ENCODE data around the gene CMTM1.

The CMTM1 gene

DNA sequence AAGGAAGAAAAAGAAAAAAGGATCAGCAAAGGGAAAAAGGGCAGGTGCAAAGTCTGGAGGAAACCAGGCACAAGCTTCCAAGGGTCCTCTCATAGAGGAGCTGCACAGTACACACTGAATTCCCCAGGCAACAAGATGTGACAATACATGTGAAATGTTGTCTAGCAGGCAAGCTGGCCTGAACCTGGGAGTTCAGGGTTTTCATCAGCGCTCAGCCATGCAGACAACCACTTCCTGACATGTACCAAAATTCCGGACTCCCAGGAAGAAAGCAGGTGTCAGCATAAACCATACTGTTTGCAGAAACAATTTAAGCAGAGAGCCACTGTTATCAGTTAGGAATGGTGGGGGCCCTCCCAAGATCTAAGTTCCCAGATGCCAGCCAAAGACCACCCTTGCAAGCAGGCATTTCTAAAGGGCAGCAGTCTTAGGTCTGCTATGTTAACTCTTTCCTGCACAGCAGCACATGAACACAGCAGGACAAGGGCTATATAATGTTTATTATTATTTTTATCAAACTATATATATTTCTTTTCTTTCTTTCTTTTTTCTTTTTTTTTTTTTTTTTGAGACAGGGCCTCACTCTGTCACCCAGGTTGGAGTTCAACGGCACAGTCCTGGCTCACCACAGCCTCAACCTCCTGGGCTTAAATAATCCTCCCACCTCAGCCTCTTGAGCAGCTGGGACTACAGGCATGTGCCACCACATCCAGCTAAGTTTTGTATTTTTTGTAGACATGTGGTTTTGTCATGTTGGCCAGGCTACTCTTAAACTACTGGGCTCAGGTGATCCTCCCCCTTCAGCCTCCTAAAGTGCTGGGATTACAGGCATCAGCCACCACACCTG lies 26.4 kb upstream of the CMTM1 start:
- DNase-seq, result no peak

DNA sequence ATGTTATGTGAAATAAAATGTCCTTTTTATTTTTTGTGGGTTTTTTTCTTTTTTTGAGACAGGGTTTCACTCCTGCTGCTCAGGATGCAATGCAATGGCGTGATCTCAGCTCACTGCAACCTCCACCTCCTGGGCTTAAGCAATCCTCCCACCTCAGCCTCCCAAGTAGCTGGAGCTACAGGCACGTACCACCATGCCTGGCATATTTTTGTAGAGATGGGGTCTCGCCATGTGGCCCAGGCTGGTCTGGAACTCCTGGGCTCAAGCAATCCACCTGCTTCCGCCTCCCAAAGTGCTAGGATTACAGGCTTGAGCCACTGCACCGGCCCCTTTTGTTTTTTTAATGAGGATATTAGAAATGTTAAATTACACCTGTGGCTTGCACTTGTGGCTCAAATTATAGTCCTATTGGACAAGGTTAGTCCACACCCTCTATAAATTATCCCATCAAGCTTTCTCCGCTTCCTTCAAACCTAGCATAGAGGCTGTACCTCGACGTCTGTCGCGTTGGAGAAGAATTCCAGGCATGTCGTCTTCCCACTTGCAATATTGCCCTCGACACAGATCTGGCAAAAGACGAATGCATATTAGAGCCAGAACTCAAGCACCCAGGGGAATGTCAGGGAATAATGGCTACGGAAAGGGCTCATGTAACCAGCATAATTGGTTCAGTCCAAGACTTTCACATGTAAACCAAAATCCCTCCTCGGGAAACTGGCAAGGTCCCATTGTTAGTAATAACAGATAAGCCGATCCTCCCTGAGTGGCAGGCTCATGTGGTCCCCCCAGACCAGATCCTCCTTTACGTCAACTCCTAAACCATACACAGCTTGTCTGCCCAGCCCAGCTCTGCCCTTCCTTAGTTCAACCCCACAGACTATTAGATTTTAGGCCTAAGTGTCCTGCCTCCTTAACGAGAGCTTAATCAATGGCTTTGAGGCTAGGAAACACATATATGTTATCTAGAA lies 24.6 kb upstream of the CMTM1 start:
- DNase-seq, result no peak

DNA sequence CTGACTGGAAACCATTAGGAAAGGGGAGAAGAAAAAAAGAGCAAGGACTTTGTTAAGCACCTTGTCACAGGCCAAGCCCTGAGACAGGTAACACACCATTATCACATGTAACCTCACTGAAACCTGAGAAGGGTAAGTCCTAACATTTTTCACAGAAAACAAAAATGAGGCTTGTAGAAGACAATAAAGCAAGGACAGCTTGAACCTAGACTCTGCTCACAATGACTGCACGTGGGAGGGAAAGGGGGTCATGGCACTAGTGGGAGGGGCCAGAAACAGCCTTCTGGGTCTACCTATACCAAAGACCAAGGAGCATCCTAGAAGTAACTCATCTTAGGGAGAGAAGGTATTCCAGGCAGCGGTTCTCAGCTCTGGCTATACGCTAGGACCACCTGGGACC lies 23.8 kb upstream of the CMTM1 start:
- no peak for DNase-seq

DNA sequence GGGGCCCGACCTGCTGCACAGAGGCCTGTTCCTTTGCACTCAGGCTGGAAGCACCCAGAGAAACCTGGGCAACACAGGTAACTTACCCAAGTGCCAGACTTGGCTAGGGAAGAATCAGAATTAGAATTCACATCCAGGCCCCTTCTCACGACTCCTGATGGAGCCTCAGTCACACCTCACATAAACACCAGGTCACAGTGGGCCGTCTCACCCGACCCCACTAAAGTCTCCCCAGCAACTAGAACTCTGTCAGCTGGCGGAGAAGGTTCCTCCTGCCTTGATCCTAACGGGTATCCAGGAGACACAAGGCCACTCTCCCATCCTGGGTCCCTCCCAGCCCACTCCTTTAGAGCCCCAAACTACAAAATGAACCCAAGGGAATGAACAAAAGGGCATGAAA lies 22.7 kb upstream of the CMTM1 start:
- no peak for DNase-seq

DNA sequence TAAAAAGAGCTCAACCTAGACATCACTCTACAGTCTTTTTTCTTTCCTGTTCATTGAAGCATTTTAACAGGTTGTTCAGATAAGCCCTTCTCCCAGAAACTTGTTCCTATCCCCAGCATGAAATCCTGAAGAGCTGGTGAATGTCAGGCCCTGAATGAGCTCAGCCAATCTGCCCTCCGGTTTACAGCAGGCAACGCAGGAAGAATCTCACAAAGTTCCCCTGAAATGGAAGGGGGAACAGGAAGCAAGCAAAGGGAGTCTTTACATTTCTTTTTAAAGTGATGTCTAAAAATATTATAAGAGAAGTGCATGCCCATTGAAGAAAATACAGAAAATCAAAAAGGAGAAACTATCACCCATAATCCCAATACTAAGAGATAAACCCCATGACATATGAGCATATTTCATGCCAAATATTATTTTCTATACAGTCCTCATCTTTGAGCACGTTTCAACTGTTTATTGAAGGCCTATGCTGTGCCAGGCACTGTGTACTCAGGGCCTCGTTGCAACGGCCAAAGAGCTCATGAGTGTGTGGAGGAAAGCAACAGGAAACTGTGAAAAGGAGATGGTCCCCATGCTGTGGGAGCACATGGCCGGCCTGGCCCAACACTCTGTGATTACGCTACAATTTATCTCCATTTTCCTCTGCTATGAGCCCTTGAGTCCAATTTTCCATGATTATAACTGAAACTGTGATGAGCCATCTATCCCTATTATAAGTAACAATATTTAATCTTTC lies 22.1 kb upstream of the CMTM1 start:
- no peak for DNase-seq

DNA sequence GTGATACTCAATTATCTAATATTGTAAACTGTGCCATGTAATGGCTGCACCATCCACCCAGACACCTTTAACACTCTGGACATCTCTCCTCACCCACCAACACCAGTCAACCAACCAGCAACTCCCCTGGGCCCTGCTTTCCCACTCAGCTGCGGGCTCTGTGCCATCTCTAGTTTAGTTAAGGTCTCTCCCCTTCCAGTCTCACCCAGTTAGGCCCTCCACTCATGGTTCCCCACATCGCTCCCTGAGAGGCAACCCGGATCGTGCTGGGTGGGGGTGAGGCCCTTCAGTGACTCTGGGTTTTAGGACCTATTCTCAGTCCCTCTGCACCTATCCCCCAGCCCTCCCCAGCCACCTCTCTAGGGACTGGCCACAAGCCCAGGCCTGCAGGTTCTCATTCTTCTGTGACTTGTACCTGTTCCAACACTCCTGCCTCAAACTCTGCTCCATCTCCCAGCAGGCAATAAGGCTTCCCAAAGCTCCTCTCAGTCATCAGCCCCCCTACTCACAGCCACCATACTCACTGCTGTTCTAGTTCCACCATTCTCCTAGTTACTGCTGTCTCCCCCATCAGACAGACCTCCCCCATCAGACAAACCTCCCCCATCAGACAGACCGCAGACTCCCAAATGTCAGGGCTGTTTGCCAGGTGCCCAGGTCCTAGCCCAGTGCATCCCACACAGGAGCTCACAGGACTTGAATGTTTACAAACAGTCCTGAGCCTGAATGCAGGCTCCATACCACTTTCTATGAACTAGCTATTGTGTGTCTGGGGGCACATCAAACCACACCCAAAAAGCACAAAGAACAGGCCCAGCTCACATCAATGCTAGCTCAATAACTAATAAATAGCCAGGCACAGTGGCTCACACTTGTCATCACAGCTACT lies 18.9 kb upstream of the CMTM1 start:
- no peak for DNase-seq

DNA sequence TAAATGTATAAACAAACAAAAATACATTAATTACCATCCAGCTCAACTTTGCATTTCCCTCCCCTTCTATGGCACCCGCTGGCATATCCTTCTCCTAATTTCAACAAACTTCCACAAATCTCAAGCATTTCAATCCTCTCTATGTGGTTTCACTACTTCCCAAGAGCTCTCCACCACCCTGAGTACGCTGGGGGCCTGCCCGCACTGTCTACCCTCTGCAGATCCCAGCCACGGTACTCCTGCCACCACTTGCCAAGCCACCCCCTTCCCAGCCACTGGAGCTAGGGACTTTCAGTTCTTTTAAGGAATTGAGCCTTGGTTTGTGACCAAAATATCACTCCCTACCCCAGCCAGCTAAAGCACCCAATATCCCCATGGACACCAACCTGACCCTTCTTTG lies 18.2 kb upstream of the CMTM1 start:
- DNase-seq, result no peak

DNA sequence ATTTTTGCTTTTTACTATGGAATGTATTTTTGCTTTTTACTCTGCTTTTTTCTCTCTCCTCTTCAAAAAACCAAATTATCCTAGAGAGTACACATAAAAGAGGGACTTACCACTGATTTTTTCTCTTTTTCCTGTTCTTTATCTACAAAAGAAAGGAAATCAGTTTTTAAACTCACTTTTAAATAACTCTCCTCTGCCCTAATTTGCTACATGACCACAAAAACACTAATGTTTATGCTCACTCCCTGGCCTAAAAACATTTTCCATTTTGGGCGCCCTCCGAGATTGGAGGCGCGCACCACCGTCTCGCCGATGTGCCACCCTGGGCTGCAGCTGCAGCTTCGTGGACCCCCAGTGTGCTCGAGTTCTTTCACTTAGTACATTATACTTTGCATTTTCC lies 17.4 kb upstream of the CMTM1 start:
- no peak for DNase-seq

DNA sequence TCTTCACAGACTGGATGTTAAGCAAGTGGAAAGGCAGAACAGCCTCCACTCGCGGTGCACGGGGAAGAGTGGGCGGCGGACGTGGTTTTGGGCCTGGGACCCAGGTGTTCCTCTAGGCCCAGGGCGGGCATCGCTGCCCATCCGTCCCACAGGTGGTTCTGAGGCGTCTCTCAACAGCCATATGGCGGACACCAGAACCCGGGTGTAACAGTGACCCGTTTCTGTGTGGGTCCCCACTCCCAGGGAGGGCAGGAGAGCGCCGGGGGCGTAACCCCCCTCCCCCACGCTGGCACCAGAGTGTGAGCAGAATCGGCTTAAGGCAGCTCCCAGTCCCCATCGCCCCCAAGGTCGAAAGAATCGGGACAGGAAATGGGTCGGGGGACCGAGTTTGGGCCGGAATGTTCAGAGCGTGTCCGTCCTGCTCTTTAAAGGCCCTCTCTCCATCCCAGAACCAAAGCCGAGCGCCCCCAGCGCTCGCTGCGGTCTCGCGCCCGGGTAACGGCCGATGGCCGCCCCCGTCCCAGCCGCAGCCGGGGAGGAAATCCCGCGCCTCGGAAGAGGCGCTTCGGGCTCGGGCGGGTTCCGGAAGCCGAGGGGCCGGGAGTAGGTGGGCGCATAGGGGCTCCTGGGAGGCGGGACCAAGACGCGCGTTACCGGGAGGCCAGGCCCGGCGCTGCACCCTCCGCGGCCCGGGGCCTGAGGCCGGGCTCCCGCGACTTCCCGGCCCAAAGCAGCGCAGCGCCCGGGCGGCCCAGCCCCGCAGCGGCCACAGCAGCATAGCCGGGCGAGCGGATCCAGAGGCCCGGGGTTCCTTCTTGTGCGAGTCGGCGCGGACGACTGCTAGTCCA lies 16.7 kb upstream of the CMTM1 start, which contains the start of gene TK2:
Gene TK2 (minus strand): TSS at position 839 of the 848 bp plus-strand sequence. CDS start 61 bp downstream, at position 778.
- DNase-seq, result no peak

DNA sequence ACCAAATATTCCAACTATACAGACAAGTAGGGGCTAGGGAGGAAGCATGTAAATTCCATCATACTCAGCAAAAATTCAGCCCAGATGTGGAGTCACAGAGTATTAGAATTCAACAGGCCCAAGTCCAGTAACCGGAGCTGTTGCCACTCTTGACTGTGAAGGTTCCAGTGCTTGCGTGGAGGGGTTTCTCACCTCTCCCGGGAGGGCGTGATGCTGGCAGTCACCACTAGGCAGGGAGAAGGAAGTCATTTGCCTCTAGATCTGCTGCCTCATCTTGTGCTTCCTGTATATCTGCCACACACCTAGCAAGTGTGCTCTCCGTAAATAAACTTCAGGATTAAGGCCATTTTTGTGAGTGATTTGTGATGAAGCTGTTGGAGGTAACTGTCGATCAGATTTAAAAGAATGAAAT lies 14.9 kb upstream of the CMTM1 start:
- DNase-seq, result peak; percentile 32

DNA sequence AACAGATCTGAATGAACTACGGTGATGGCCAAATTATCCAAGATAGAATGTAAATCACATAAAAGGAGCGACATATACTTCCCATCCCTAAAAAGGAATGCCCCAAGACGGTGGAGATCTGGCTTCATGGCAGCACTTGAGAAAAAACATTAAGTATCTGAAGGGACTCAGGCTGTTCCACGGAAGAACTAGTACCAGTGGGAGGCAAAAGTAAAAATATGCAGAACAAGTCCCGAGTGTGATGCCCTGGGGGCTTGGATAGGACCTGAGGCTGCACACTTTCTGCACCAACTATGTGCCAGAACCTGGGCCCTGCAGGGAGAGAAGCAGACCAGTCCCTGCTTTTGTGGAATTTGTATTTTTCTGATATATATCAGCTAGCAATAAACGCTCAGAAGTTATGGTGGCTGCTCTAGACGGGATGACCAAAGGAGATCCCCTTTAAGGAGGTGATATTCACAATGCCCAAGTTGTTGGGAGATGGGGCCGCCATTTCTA lies 14.4 kb upstream of the CMTM1 start:
- DNase-seq, result no peak

DNA sequence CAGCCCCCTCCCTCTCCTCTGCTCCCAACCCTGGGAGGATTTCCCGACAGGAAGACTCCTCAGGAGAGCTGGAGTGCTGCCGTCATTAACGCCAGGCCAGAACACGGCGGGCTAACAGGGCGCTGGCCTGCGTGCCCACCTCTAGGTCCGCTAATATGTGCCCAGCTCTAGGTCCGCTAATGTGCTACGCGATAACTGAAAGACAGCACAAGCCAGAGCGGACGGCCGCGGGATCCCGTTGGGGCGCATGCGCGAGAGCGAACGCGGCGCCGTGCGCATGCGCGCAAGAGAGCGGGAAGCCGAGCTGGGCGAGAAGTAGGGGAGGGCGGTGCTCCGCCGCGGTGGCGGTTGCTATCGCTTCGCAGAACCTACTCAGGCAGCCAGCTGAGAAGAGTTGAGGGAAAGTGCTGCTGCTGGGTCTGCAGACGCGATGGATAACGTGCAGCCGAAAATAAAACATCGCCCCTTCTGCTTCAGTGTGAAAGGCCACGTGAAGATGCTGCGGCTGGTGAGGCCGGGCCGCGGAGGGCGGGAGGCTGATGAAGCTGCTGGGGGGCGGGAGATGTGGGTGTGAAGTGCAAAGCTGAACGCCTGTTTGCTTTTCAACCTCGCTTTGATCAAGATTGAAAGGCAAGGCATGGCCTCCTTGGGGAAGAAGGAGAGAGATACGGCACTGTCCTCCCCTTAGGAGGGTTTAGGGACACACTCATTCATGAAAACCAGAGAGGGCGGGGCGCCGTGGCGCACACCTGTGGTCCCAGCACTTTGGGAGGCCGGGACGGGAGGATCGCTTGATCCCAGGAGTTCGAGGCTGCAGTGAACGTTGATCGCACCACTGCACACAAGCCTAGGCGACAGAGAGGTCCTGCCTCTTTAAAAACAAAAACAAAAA lies 13.7 kb upstream of the CMTM1 start, which contains the start of gene CKLF:
Gene CKLF (plus strand): TSS at position 291 of the 892 bp plus-strand sequence. CDS start 140 bp downstream, at position 431.
- DNase-seq, result peak; percentile 12

DNA sequence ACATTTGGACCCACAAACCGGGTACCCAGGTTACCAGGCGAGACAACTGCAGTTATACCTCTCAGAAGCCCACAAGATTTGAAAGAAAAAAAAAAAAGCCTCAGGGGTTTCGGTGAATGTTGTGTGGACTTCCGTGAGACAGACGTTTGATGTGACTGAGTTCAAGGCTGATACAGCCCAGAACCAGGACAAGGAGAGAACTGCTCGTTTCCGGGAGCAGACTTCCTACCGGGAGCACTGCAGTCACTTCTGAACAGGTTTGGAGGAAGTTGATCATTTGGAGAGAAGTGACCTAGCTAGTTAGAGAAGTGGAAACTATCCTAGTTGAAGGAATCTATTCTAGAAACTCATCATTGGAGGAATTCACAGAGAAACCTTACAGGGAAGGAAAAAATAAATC lies 13.0 kb upstream of the CMTM1 start:
- DNase-seq, result no peak

DNA sequence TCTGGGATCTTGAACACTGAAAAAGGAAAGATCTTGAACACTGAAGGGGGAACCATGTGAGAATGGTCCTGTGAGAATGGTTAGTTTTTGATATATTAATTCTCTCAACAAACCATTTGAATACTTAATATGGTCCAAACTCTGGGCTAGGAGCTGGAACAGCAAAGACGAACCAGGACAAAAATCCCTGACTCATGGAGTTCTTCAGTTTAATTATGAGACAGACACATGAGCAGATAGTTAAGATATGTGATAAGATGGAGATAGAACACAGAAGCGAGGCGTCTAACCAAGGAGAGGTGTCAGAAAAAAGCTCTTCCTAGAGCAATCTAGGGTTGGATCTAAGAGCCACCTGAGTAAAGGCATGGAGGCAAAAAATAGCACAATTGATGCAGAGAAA lies 12.2 kb upstream of the CMTM1 start:
- DNase-seq, result no peak

DNA sequence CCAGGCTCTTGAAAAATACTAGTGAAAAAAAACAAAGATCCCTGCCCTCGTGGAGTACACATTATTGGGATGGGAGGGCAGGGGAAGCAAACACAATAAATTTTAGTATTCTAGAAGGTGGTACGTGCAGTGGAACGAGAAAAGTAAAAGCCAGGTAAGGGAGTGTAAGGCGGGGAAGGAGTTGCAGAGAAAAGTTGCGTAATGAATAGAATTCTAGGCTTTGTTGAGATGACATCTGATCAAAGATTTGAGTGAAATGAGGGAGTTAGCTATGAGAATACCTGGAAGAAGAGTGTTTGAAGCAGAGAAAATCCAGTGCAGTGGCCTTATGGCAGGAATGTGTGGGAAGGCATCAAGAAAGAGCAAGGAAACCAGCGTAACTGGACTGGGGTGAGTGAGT lies 11.7 kb upstream of the CMTM1 start:
- no peak for DNase-seq

DNA sequence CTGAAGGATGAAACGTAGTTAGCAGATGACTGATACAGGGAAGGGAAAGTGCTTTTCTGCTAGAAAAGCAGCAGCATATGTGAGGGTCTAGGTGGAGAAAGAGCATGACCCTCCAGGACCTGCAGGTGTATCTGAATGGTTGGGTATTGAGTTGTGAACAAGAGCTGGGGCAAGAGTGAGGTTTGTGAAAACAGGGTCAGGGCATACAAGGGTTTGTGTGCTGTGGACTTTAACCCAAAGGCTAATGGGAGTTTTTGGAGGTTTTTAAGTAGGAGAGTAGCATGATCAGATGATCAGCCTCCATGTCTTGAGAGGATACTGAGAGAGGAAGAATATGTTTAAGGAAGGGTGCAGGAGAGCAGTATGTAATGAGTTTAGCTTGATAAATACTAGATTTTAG lies 6.1 kb upstream of the CMTM1 start:
- no peak for DNase-seq

DNA sequence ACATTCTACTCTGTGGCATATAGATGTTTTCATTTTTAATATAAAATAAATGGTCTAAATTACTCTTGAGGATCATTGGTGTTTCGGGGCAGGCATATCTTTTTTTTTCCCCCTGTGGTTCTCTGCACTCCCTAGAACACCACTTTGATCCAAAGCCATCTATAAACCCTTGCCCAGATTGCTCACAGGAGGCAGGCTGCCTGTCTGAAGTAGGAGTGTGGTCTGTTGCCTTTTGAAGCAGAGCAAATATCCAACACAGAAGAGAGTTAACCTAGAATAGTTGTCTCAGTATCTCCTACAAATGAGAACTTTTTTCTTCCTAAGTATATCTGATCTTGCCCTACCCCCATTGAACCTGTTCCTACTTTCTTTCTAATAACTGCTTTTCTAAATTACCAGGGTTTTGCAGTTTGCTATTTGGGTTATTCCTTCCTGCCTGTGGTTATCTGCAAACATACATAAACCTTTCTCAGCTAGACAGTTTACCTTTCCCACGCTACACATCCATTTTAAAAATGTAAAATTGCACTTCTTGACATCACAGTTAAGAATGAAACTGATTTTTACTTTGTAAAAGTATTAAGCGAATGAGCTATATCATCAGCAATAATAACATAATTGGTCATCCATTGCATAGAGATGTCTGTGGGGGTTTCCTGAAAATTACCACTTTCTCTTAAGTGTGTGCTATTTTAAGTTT lies 4.7 kb upstream of the CMTM1 start:
- no peak for DNase-seq

DNA sequence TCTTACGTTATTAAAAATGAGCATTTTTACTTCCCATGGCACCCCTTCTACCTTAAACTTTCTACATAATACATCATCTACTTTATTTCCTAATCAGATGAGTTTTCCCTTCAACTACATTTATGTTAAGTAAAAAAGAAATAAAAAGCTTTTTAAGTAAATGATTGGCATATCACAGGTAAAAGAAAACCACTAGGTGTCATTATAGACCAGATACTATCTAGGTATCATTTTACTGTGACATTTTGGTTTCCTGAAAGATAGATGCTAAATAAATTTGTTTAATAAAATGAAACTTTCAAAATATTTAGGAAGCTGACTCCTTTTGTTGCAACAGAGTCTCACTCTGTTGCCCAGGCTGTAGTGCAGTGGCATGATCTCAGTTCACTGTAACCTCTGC lies 3.8 kb upstream of the CMTM1 start:
- no peak for DNase-seq

DNA sequence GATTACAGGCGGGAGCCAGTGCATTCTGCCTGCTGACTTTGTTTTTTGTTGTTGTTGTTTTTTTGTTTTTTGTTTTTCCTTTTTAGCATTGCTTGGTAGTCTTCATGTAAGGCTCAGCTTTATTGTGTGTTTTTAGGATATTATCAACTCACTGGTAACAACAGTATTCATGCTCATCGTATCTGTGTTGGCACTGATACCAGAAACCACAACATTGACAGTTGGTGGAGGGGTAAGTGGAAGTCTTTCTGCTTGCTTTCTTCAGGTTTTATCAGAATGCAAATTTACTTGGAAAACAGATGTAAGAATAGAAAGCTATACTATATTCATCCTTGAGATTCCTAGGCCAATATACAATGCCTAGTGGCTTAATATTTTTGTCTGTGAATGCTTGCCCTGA lies 3.3 kb upstream of the CMTM1 start:
- no peak for DNase-seq
